NCI-H774 (cell line): ENCODE results near the gene SLC7A5.
"Not testable (repeated sequence)": the region's sequence is repeated elsewhere in the genome, so short reads cannot be mapped to it uniquely, and the experiment has no call there.

Experiments
- DNase-seq: peaks from one replicate; lab custom pipeline; 2025; lab: John Stamatoyannopoulos, UW

Gene SLC7A5

DNA sequence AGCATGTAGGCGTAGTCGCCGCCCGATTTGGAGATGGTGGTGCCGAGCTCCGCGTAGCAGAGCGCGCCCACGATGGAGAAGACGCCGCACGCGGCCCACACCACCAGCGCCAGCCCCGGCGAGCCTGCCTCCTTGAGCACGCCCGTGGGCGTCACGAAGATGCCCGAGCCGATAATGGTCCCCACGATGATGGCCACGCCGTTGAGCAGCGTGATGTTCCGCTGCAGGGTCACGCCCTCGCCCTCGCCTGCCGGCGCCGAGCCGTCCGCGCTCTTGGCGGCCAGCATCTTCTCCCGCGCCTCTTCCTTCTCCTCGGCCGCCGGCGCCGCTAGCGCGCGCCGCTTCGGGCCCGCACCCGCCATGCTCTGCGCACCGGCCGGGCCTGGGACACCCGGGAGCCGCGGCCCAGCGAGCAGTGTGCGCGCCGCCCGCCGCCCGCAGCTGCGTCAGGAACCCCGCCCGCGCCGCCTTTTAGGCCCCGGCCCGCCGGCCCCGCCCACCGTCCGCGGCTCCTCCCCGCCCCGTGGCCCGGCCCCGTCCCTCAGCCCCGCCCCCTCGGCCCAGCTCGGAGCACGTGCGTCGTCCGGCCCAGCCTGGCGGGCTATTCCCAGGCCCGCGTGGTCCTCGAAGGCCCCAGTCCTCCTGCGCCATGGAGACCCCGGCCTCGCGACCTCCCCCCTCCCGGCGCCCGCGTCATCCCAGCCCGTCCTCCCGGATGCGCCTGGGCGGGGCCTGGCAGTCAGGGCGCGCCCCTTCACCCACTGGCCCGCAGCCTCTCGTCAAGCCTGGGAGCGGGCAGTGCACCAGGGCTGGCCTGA is at the start of gene SLC7A5:
Gene SLC7A5, minus strand, starts transcription at position 447 of the 818 bp plus-strand sequence. Its CDS starts 85 bp downstream, at position 362.
- not testable (repeated sequence) for DNase-seq

DNA sequence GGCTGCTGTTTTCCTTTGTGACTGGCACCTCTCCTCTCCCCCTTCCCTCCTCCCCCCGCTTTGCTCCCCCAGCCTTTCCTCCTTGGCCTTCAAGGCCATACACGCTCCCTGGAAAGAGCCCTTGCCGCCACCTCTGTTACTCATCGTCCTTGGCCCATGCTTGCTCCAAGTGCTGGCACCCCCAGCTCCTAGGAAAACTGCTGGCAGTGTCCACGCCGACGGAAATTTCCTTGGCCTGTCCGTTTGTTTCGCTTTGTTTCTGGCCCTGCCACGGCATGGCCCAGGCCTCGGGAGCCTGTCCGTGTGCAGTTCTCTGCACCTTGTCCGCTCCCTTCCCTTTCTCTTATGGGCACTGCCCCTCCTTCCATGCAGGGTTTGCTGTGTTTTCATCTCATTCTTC is 49.0 kb upstream of the SLC7A5 start:
- DNase-seq, result no peak

DNA sequence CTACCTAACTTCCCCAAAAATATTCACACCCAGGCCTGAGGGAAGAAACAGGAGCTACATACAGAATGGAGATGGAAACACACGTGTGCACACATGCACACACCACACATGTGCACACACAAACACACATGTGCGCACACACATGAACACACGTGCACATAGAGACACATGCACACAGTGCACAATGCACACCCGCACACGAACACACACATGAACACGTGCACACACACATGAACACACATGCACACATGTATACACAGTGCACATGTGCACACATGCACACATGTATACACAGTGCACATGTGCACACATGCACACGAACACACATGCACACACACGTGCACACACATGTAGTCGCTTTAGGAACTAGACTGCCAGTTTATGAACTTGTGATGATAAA is 48.2 kb upstream of the SLC7A5 start:
- DNase-seq, result no peak

DNA sequence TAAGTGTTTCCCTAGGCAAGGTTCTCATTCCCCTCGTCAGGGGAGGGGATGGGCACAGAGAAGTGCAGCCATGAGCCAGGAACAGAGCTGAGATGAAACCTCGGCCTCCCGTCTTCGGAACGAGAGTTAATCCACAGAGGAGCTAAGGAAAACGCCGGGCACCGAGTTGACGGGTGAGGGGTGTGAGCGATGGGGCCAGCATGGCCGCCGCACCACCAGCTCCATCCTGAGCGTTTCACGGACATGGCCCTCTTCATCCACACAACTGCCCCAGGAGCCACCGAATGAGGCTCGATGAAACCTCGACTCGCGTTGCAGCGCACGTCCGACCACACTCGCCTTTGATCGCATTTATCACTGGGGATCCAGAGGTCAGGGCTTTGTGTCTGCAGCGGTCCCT is 45.5 kb upstream of the SLC7A5 start:
- no peak for DNase-seq

DNA sequence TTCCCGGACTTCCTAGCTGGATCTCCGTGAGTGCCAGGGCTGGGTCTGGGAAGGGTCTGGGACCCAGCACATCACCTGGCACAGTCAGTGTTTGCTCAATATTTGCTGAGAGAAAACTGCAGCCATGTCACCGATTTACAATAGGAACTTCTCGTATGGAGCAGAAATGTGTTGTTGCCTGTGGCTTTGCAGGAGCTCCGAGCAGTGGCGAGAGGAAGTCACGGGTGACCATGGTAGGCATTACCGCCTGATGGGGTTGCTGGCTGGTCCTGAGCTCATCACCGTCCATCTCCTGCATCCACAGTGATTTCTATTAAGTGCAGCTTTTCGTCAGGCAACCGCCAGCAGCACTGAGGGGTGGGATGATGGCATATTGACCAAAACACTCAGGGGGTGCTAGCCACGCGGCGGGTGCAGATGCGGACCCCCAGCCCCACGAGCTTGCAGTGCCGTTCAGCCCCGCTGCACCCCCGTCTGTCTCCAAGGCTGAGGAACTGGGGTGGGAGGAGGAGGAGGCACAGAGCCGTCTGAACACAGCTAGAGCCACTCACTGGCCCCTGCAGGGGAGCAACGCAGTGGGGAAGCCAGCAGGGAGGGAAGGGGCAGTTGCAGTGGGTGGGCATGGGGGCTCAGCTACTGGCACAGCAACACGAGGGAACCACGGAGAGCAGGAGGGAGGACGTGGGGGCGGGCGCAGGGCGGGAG is 44.9 kb upstream of the SLC7A5 start:
- not testable (repeated sequence) for DNase-seq

DNA sequence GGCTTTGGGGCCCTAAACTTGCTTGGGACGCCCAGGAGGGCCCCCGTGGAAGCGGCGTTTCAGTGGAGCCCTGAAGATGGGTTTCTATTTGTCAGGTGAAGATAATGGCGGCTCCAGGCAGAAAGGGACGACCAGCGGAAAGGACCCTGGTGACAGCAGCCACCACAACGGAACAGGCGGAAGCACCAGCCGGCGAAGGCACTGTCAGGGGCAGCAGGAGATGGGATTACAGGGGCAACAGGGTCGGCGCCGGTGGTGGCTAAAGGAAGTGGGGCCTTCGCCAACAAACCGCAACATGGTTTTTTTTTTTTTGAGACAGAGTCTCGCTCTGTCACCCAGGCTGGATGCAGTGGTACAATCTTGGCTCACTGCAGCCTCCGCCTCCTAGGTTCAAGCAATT is 43.4 kb upstream of the SLC7A5 start:
- not testable (repeated sequence) for DNase-seq

DNA sequence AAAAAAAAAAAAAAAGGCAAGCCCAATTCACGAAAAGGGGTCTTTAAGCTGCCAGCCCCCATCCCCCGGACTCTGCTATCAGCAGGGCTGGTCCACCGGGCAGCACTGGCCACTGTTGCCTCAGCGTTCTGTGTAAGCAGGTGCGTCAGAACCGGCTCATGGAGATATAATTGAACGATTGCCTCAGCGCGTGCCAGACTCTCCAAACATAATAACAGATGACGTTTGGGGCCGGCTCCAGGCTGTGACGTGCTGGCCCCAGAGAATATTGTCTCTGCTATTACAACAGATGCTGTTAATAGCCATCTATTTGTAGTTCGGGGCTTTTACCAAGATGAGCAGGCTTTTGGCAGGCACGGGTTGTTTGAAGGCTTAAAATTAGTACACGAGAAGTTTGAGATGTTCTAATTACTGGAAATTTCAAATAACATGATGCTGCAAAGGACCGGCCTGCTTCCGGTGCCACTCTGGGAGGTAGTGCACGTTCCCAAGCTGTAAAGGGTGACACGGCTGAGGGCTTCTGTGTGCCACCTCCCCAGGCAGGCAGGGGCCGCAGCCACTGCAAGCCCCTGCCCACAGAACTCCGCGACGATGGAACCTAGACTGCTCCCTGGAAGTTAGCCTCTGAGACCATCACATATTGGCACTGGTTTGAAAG is 41.9 kb upstream of the SLC7A5 start:
- DNase-seq, result peak; percentile 78

DNA sequence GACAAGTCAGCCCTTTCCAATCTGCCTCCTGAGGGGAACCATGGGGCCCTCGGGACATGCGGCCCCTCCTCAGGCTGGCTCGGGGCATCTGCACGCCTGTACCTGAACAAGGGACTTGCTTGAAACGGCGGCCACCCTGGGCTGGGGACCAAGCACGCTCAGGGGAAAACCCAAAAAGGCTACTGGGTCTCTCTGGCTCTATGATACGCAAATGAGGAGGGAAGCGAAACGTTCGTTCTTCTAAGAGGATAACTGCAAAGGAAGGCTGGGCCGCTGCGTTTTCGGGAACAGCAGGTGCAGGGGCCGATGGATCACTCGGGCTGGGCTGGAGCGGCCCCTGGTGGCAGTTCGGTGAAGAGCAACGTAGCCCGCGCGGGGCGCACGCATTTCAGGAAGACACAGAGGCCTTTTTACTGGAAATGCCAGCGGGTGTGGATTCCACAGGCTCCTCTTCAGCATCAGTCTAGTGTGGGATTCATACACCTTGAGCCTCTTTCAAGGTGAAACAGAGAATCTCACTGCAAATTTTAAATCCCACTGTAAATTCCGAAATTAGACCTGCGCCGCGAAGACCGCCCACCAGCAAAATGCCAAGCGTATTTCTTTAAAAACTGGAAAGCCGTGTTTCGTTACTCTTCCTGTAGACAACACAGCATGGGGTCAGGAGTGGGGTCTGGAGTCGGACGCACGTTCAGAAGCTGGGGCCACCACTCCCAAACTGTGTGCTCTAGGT is 40.1 kb upstream of the SLC7A5 start:
- DNase-seq, result not testable (repeated sequence)

DNA sequence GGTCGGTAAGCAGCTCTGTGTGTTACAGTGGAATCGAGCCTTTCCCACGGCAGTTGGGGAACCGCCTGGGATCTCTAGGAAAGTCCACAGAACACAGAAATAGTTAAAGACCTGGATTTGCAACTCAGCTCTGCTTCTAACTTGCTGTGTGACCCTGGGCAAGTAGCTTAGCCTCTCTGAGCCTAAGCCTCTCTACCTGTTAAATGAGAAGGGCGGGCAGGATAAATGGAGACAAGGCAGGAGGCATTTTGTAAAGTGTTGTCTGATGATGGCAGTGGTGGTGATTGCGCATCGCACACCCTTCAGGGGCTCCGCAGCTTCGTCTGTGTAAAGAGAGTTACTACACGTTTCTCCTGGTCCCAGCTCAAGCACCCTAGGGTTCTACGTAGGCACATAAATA is 38.8 kb upstream of the SLC7A5 start:
- not testable (repeated sequence) for DNase-seq

DNA sequence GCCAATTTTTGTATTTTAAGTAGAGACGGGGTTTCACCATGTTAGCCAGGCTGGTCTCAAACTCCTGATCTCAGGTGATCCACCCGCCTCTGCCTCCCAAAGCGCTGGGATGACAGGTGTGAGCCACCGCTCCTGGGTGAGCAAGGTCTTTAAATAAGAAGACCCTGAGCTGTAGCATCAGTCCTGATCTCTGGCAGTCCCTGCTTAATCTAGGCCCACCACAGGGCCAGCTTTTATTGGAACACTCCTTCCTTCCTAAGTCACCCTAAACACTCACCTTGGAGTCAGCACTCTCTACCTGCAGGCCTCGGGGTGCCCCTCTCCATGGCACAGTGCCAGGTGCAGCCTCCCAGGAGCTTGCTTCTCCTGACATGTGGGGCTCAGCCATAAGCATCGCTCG is 36.2 kb upstream of the SLC7A5 start:
- not testable (repeated sequence) for DNase-seq

DNA sequence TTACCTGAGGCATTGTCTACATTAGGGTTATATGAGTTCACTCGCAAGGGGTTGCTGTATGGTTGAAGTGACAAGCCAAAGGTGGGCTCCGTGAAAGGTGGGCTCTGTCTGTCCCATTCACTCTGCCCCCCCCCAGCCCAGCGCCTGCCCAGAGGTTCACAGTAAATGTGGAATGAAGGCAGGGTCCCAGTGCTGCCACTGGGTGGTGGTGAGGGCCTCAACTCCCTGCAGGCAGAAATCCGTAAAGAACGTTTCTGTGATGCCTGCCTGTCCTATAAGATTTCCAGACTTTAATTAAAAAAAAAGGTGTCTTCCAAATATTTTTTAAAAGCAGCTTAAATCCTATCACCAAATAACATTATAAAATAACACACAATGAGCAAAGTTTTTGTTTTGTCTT is 35.7 kb upstream of the SLC7A5 start:
- DNase-seq, result not testable (repeated sequence)

DNA sequence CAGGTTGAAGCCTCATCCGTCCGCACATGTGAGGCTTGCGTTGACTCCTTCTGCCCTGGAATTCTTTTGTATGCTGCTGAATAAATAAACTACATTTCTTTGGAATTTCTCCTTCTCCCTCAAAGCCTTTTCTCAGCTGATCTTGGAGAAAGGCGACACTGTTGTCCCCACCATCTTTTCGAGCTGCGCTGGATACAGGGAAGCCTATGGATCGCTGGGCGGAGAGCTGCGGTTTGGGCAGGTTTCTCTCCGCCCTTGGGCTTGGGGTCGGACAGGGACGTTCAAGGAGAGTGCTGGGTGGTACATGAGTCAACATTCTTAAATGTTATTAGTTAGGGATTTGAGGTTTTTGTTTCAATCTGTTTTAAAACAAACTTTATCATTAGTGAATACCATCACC is 31.2 kb upstream of the SLC7A5 start:
- DNase-seq, result not testable (repeated sequence)

DNA sequence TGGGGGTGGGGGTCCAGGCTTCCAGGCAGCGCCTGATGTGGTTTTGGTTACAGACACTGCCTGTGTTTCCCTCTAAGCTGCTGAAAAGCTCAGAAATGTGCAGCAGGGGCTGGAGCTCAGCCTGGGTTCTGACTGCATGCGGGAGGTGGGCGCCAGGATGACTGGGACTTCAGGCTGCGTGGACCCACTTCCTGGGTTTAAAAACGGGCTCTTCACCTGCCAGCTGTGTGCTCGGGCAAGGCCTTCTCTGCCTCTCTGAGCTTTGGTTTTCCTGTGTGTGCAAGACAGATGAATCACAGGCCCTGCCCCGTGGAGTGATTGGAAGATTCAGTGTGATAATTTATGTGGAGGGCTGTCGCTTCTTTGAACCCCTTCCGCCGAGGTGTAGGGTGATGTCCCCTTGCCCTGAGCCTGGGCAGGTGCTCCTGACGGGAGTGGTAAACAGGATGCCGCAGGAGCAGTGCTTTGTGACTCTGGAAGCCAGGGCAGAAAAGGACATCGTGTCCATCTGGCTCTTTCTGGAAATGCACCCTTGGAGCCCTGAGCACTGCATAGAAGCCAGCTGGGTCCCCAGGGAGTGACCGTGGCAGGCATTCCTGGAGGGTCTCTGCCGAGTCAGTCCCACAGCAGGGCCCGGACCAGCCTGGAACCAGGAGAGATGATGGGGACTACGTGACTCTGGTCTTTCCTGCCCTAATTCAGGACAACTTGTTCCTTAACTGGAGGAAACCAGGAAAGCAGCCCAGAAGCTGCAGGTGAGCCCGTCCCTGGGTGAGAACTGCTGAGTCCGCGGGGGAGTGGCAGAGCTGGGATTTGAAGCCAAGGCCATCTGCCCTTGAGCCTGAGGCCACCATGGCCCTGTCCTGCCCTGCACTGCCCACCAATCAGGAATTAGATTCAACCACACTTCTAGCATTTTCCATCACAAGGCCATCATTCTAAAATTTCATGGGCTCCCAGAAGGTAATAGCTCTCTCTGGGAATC is 28.5 kb upstream of the SLC7A5 start:
- no peak for DNase-seq

DNA sequence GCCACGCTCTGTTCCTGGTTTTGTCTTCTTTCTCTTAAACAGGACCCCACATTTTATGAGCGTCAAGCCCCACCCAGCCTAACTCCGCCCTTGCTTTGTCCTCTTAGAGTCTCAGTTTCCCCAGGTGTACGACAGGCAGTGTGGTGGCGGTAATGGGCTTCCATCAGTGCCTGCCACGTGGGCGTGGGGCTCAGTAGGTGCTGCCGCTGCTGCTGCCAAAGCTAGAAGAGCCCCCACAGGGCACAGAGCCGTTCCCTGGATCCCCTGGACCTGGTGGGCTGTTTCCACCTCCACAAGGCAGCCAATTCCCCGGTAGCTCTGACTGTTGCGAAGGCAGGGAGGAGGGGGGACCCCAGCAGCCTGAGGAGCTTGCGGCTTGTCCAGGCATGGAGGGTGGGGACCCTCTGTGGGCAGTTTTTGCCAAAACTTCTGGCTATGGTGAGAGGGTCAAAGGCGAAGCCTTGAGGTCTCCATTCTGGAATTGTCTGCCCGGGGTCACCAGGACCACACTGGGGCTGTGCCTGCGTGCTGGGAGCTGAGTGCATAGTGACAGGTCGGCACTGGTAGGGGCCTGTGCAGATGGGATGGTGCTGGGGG is 27.7 kb upstream of the SLC7A5 start:
- not testable (repeated sequence) for DNase-seq

DNA sequence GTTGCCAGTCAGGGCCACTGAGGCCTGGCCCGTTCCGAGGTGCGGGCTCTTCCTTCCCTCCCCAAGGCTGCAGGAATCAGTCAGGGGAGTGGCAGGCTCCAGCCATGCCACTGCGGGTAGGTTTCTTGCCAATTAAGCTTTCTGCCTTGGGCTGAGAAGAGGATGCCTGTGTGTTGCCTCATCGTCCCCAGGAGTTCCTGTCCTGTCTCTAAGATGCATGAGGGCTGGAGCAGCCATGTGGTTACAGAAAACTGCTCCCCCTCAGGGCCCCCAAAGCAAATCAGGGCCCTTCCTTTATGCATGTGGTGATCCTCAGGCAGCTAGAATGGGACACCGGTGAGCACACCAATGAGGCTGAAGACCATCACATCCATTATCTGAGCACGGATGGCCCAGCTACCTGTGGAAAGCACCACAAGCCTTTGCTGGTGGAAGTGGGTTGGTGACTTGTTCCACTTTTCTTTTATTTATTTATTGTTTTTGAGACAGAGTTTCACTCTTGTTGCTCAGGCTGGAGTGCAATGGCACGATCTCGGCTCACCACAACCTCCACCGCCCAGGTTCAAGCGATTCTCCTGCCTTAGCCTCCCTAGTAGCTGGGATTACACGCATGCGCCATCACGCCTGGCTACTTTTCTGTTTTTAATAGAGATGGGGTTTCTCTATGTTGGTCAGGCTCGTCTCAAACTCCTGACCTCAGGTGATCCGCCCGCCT is 27.0 kb upstream of the SLC7A5 start:
- not testable (repeated sequence) for DNase-seq

DNA sequence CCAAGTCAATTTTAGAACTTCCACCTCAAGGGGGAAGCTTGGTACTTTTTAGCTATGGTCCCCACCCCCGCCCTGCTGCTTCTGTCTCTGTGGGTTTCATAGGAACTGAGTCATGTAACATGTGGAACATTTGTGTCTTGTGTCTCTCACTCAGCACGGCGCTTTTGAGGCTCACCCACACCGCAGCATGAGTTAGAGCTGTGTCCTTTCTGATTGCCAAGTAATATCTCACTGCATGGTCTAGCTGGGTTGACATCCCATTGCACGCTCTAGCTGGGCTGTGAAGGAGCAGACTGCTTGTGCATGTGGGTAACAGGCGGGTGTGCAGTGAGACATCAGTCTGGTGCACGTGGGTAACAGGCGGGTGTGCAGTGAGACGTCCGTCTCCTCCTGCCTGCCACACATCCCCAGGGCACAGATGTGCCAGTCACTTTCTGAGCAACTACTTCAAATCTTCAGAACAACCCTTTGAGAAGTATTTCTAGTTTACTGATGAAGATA is 26.4 kb upstream of the SLC7A5 start:
- DNase-seq, result no peak

DNA sequence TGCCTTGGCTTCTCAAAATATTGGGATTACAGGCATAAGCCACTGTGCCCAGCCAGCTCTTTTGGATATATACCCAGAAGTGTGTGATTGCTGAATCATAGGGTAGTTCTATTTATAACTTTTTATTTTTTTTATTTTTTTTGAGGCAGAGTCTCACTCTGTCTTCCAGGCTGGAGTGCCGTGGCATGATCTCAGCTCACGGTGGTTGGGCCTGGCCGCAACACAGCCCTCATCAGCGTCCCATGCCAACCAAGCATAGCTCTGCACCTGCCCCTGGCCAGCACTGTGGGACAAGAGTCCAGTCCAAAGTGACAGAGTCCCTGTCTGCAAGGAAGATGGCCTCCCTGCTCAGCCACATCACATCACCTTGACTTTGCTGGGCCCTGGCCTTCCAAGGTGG is 24.7 kb upstream of the SLC7A5 start:
- not testable (repeated sequence) for DNase-seq

DNA sequence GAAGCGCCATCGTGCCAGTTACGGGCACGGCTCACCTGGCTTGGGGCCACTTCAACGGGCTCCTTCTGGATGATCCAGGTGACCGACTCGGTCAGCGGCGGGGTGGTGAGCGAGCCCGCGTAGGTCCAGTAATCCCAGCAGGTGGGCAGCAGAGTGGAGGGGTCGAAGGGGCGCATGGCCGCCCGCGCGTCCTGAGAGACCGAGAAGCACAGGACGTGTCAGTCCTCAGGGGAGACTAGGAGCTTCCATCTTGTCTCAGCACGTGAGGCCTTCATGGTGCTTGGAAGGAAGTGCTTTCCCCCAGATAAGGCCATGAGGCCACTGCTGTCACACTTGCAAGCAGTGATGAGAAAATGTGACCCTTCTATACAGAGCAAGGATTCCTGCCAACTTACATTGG is 22.5 kb upstream of the SLC7A5 start:
- no peak for DNase-seq

DNA sequence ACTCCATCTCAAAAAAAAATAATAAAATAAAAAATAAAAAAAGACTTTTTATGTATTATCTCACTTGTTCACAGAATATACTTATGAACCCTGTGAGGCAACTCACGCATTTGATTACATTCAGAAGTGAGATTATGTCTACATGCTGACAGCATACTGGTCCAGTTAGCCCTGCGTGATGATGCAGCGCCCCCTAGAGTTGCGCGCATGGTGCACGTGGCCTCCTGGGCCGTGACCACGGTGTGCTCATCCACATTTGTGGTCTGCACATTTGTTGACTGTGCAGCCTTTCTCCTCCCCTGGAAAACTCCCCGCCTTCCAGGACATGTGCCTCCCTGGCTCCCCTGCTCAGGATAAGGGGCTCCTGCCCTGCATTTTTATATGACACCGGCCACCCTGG is 20.5 kb upstream of the SLC7A5 start:
- not testable (repeated sequence) for DNase-seq

DNA sequence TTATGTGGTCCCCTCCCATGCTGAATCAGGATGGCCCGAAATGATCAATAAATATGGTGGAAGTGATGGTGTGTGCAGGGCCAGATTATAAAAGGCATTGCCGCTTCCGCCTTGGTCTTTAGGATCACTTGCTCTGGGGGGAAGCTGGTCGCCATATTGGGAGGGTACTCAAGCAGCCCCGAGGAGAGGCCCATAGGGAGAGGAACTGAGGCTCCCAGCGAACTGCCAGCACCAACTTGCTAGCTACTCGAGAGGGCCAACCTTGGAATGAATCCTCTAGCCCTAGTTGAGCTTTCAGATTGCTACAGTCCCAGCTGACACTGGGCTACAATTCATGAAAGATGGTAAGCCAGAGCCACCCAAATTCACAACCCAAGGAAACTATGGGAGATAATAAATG is 19.0 kb upstream of the SLC7A5 start:
- DNase-seq, result not testable (repeated sequence)
